Naive B cell (primary cell): Measurements from ENCODE around the gene HTT. TPM values are rescaled to one million over a fixed set of nuclear protein-coding genes. Genes with fewer than 3 reads are reported as not detected.

Experiments
- ATAC-seq, 2 donors: fragments of 150-1000 bp; cut with Tn5 transposase; 2 replicates each; pipeline ENCODE4 v1.10.0; 2021; ENCODE audit warnings: low read depth in 2 of 2, mild to moderate bottlenecking in 2 of 2, moderate library complexity in 2 of 2
- DNase-seq: peaks from one replicate; pipeline ENCODE4 v3.0.0; 2022
- H3K27ac Mint-ChIP-seq, 6 donors: one replicate each; pipeline ENCODE4 v1.8.0; 2020 to 2022; ENCODE audit warnings: mild to moderate bottlenecking in 6 of 6, mixed read lengths in 6 of 6, moderate library complexity in 5 of 6, inconsistent platforms in 2 of 6
- H3K27me3 Mint-ChIP-seq, 3 donors: one replicate each; pipeline ENCODE4 v1.8.0; 2021 to 2022; ENCODE audit warnings: mixed read lengths in 3 of 3, mild to moderate bottlenecking in 1 of 3
- H3K36me3 Mint-ChIP-seq, 2 donors: one replicate each; pipeline ENCODE4 v1.8.0; 2020 to 2022; ENCODE audit warnings: mixed read lengths in 2 of 2, inconsistent platforms in 1 of 2, mild to moderate bottlenecking in 1 of 2
- H3K4me1 Mint-ChIP-seq, 3 donors: one replicate each; pipeline ENCODE4 v1.8.0; 2020 to 2022; ENCODE audit warnings: mixed read lengths in 3 of 3, inconsistent platforms in 1 of 3, mild to moderate bottlenecking in 1 of 3, moderate library complexity in 1 of 3
- H3K4me3 Mint-ChIP-seq, 8 donors: one replicate each; pipeline ENCODE4 v1.8.0; 2020 to 2022; ENCODE audit warnings: mild to moderate bottlenecking in 8 of 8, mixed read lengths in 8 of 8, moderate library complexity in 8 of 8, inconsistent platforms in 2 of 8
- H3K9me3 Mint-ChIP-seq, 7 donors: one replicate each; pipeline ENCODE4 v1.8.0; 2020 to 2022; ENCODE audit warnings: mixed read lengths in 7 of 7, mild to moderate bottlenecking in 5 of 7, inconsistent platforms in 2 of 7, moderate library complexity in 1 of 7
- polyA plus RNA-seq, 6 donors: library from polyadenylated mRNA; unstranded; fragments of 300-500 nt; fragmentation: Illumina TruSeq; gene quantifications; one replicate each; pipeline ENCODE4 v1.2.3, GENCODE V29; 2021; ENCODE audit warnings: low read depth in 6 of 6

The HTT gene
- polyA plus RNA-seq, 6 donors from 2014 or later = 8.7 to 15.4 (median 11.0) TPM

DNA sequence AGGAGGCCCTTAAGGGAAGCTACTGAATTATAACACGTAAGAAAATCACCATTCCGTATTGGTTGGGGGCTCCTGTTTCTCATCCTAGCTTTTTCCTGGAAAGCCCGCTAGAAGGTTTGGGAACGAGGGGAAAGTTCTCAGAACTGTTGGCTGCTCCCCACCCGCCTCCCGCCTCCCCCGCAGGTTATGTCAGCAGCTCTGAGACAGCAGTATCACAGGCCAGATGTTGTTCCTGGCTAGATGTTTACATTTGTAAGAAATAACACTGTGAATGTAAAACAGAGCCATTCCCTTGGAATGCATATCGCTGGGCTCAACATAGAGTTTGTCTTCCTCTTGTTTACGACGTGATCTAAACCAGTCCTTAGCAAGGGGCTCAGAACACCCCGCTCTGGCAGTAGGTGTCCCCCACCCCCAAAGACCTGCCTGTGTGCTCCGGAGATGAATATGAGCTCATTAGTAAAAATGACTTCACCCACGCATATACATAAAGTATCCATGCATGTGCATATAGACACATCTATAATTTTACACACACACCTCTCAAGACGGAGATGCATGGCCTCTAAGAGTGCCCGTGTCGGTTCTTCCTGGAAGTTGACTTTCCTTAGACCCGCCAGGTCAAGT is 167.5 kb downstream of the HTT start:
- H3K27ac Mint-ChIP-seq = no peak overlapping the region
- DNase-seq (no peak), ATAC-seq (no peak)
- H3K36me3 Mint-ChIP-seq = peaks cover 3 to 6% of the 10 kb centered on the region in 2 donors
- no peaks in the 10 kb centered on the region for H3K27me3 Mint-ChIP-seq
- no peak overlapping the region for H3K4me3 Mint-ChIP-seq
- H3K4me1 Mint-ChIP-seq = peaks cover 3 to 10% (median 4%) of the 10 kb centered on the region in 3 donors
- no peaks in the 10 kb centered on the region for H3K9me3 Mint-ChIP-seq

DNA sequence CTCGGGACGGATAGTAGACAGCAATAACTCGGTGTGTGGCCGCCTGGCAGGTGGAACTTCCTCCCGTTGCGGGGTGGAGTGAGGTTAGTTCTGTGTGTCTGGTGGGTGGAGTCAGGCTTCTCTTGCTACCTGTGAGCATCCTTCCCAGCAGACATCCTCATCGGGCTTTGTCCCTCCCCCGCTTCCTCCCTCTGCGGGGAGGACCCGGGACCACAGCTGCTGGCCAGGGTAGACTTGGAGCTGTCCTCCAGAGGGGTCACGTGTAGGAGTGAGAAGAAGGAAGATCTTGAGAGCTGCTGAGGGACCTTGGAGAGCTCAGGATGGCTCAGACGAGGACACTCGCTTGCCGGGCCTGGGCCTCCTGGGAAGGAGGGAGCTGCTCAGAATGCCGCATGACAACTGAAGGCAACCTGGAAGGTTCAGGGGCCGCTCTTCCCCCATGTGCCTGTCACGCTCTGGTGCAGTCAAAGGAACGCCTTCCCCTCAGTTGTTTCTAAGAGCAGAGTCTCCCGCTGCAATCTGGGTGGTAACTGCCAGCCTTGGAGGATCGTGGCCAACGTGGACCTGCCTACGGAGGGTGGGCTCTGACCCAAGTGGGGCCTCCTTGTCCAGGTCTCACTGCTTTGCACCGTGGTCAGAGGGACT is 168.8 kb downstream of the HTT start:
- Mint-ChIP-seq H3K27me3 (no peaks in the 10 kb centered on the region), H3K36me3 (peaks cover 3 to 6% of the 10 kb centered on the region in 2 donors), H3K4me3 (peak overlapping the region in 1 of 8 donors; percentile 12), H3K4me1 (peaks cover 3 to 10% (median 4%) of the 10 kb centered on the region in 3 donors), H3K27ac (peak overlapping the region in 3 of 6 donors; percentile 65 to 80 (median 79)), H3K9me3 (no peaks in the 10 kb centered on the region)
- DNase-seq (no peak), ATAC-seq (no peak)

DNA sequence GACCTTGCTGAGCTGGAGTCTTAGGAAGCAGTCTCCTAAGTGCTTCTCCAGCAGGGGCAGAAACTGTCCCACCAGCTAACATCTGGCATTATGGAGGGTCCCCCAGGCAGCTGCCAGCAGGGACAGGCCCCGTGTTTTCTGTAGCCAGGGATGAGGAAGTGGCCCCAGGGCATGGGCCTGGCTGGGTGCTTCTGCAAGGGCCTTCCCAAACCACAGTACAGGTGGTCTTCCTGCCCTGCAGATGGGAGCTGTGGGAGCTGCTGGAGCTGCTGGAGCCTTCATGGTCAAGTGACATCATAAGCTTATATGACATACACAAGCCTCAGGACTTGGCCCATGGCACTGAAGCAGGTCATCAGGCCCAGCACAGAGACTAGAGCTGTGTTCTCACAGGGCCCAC is 169.5 kb downstream of the HTT start:
- no peaks in the 10 kb centered on the region for H3K27me3 Mint-ChIP-seq
- ATAC-seq = no peak
- DNase-seq = no peak
- H3K4me3 Mint-ChIP-seq = peak overlapping the region in 1 of 8 donors; percentile 52
- H3K27ac Mint-ChIP-seq = peak overlapping the region in 2 of 6 donors; percentile 42 to 77
- peaks cover 3 to 6% of the 10 kb centered on the region in 2 donors for H3K36me3 Mint-ChIP-seq
- H3K9me3 Mint-ChIP-seq = no peaks in the 10 kb centered on the region
- H3K4me1 Mint-ChIP-seq = peaks cover 3 to 10% (median 4%) of the 10 kb centered on the region in 3 donors

DNA sequence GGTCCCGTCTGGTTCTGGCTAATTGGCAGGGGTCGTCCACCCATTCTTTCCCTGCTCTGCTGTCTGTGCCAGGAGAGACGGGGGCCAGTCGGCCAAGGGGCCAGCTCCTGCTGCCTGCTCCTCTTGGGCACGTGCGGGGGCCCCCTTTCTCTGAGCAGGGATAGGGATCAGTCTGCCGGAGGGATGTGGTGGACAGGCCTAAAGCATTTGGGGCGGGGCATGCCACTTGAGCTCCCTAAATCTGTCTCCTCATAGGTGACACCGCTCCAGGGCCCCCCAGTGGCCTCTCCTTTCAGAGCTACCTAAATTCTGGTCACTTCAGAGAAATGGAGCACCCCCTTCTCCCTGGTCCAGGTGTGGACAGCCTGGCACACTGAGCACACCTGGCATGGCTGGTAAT is 170.3 kb downstream of the HTT start:
- H3K9me3 Mint-ChIP-seq = no peaks in the 10 kb centered on the region
- H3K27me3 Mint-ChIP-seq = no peaks in the 10 kb centered on the region
- H3K27ac Mint-ChIP-seq = no peak overlapping the region
- peaks cover 3 to 10% (median 4%) of the 10 kb centered on the region in 3 donors for H3K4me1 Mint-ChIP-seq
- H3K36me3 Mint-ChIP-seq = peaks cover 3 to 6% of the 10 kb centered on the region in 2 donors
- no peak overlapping the region for H3K4me3 Mint-ChIP-seq
- no peak for DNase-seq
- no peak for ATAC-seq

- Mint-ChIP-seq H3K4me3 (no peak overlapping the region), H3K27ac (no peak overlapping the region), H3K9me3 (no peaks in the 10 kb centered on the region), H3K36me3 (peaks cover under 1 to 3% of the 10 kb centered on the region in 2 donors), H3K27me3 (no peaks in the 10 kb centered on the region), H3K4me1 (peaks cover 3 to 10% (median 4%) of the 10 kb centered on the region in 3 donors)
- ATAC-seq (no peak), DNase-seq (no peak)
These were observed 171.2 kb downstream of the HTT start for GRCh38 chr4:3245676-3246075.

DNA sequence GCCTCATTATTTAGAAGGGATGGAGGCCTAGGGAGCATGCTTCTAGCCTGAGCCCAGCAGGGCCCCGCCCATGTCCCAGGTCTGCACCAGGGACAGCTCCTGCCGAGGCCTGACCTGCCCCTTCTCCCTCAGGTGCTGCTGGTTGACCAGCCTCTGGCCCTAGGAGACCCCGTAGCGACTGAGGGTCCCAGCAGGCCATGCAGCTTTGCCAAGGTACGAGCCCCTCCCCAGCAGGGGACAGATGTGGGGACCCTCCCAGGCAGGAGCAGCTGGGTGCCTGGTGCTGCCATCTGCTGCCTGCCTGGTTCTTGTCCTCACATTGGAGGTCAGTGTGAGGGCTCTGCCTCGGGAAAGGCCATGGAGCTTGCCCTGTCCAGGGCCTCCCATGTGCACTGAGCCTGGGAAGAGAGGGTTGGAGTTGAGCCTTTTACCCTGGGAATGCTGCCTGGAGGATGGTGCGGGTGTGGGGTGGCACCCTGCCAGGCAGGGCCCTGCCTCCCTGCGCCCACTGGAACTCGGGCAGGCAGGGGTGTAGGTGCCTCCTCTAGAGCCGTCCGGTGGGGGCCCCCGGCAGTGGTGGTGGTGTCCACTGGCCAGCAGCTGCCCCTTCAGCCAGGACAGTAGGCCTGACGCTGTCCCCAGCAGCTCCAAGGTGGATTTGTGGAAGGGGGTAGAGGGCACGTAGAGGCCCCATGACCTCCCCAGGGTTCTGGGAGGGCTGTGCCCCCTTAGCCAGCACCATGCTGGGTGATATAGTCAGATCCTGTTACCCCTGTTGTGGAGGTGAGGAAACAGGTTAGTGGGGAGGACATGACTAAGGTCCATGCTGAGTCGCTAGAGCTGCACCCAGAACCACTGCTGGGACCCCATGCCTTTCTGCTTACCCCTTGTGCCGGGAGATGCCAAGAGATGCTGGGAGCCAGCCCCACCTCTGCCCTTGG is 172.2 kb downstream of the HTT start:
- DNase-seq = no peak
- no peak for ATAC-seq
- no peak overlapping the region for H3K4me3 Mint-ChIP-seq
- peaks cover 3 to 10% (median 4%) of the 10 kb centered on the region in 3 donors for H3K4me1 Mint-ChIP-seq
- no peaks in the 10 kb centered on the region for H3K27me3 Mint-ChIP-seq
- H3K36me3 Mint-ChIP-seq = no peaks in the 10 kb centered on the region
- no peak overlapping the region for H3K27ac Mint-ChIP-seq
- H3K9me3 Mint-ChIP-seq = no peaks in the 10 kb centered on the region

DNA sequence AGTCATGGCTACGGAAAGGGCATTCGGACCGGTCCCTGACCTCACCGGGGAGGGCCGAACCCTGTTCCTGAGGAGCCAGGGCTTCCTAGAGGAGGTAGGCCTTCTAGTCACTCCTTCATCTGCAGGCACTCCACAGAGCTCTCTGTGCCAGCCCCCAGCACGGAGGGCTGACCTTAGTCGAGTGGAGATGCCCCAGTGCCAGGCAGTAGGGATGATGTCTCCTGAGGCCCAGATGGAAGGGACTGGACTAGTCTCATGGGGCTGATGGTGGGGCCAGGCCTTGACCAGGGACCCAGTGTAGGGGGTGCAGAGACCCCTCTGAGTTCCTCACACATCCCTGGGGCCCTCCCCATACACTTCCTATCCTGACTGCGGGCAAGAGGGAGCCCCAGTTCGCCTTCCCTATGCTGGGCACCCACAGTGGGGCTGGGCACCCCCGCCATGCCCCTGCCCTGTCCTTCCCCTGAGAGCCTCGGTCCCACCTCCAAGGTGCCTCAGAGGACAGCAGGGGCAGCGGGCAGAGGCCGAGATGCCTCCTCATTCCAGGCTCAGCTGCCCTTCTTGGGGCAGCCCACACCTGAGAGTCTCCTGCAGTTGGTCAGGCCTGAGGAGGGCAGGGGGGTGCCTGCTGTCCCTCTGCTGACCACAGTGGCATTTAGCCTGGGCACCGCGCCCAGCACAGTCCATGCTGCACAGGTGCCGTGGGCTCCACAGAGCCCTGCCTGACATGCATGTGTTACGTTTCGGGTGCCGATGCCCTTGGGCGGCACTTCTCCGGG is 173.1 kb downstream of the HTT start:
- Mint-ChIP-seq H3K4me1 (peaks cover 3 to 10% (median 4%) of the 10 kb centered on the region in 3 donors), H3K36me3 (no peaks in the 10 kb centered on the region), H3K27ac (peak overlapping the region in 1 of 6 donors; percentile 69), H3K27me3 (no peaks in the 10 kb centered on the region), H3K4me3 (no peak overlapping the region), H3K9me3 (no peaks in the 10 kb centered on the region)
- ATAC-seq (no peak), DNase-seq (no peak)

GRCh38 chr4:3248178-3248480 is 173.6 kb downstream of the HTT start:
- Mint-ChIP-seq H3K27me3 (no peaks in the 10 kb centered on the region), H3K4me1 (peaks cover 0 to 8% (median 4%) of the 10 kb centered on the region in 3 donors), H3K27ac (no peak overlapping the region), H3K36me3 (no peaks in the 10 kb centered on the region), H3K9me3 (no peaks in the 10 kb centered on the region), H3K4me3 (no peak overlapping the region)
- no peak for ATAC-seq
- DNase-seq = no peak

- Mint-ChIP-seq H3K36me3 (no peaks in the 10 kb centered on the region), H3K9me3 (no peaks in the 10 kb centered on the region), H3K27ac (no peak within 1 kb of the TSS), H3K4me1 (no peaks in the 10 kb centered on the region), H3K27me3 (no peaks in the 10 kb centered on the region), H3K4me3 (no peak within 1 kb of the TSS)
- ATAC-seq = no peak
- no peak for DNase-seq
These were observed 174.6 kb downstream of the HTT start, which contains the start of gene MSANTD1 for GRCh38 chr4:3248811-3249661. TSS of gene MSANTD1 (plus strand) at chr4:3249159. CDS start at chr4:3249223, 64 bp downstream.

DNA sequence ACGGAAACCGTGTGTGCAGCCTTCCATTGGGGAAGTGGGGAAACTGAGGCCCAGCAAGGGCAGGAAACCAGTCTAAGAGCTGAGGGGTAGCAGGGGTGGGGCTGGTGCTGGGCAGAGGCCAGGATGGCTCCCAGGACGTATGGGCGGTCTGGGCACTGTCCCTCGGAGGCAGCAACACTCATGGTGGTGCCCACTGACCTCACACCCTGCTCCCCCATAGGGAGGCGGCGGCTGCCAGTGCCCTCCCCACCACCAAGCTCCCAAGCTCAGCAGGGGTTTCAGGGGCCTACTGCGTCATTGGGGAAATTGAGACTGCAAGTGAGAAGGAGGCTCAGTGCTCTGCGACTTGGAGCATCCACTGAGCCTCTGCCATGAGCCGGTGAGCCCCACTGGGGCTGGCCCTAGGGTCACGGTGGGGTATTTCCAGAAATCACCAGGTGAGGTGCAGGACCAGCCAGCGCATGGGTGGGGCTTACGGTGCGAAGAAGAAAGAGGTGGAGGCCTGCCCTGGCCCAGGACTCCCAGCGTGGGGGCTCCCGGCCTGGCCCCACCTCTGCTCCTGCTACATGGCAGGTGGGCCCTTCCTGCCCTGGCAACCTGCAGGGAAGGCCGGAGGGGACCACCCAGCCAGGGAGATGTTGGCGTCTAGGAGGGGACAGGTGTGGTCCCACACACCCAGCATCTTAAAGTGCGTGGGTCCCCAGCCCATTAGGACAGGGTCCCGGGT is 175.4 kb downstream of the HTT start:
- H3K4me1 Mint-ChIP-seq = no peaks in the 10 kb centered on the region
- no peaks in the 10 kb centered on the region for H3K9me3 Mint-ChIP-seq
- ATAC-seq = no peak
- DNase-seq = no peak
- H3K36me3 Mint-ChIP-seq = no peaks in the 10 kb centered on the region
- H3K27me3 Mint-ChIP-seq = no peaks in the 10 kb centered on the region
- no peak overlapping the region for H3K27ac Mint-ChIP-seq
- H3K4me3 Mint-ChIP-seq = no peak overlapping the region

DNA sequence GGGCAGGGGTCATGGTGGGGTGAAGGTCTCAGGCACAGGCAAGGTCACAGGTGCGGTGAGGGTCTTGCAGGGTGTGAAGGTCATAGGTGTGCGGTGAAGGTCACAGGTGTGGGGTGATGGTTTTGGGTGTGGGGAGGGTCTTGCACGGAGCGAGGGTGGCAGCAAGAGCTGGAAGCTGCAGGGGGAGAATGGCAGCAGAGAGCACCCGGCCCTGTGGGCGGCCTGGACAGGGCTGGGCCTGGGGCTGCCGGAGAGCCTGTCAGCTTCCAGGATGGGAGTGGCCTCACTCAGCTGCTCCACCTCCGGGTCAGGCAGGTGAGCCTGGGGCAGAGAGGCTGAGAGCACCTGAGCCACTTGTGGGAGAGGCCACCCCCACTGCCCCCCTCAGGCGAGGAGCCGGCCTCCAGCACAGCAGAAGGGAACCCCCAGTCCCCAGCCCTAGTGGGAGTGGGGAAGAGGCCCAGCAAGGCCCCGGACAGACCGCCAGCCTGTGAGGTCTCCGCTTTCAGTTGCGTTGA is 176.0 kb downstream of the HTT start:
- no peaks in the 10 kb centered on the region for H3K36me3 Mint-ChIP-seq

More for the DNA sequence above, 176.0 kb downstream of the HTT start:
- Mint-ChIP-seq H3K27me3 (no peaks in the 10 kb centered on the region), H3K27ac (no peak overlapping the region), H3K4me1 (no peaks in the 10 kb centered on the region), H3K9me3 (no peaks in the 10 kb centered on the region), H3K4me3 (no peak overlapping the region)
- no peak for ATAC-seq
- no peak for DNase-seq
